ENCODE measurements around the gene PACS2.

Gene PACS2

DNA sequence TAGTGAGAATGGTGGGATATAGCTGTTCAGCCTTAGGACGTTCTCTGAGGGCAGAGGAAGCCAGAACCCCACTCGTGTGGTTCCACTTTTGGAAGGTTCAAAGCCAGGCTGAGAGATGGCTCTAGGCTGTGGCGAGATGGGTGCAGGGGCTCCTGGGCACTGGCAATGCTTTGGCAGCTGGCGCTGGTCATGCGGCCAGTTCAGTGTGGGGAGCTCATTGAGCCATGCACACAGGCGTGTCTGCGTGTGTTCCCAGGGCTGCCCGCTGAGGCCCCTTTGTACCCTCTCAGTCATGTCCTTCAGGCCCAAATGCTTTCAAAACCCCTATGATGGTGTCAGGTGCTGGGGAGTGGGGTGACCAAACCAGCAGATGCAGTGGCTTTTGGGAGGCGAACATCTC, 85.5 kb downstream of the PACS2 start:
- no peak overlapping the region for H3K4me3 ChIP-seq (replicated peaks; ENCODE audit: low read depth, low read length)
- TF ChIP-seq, protein P1, sequence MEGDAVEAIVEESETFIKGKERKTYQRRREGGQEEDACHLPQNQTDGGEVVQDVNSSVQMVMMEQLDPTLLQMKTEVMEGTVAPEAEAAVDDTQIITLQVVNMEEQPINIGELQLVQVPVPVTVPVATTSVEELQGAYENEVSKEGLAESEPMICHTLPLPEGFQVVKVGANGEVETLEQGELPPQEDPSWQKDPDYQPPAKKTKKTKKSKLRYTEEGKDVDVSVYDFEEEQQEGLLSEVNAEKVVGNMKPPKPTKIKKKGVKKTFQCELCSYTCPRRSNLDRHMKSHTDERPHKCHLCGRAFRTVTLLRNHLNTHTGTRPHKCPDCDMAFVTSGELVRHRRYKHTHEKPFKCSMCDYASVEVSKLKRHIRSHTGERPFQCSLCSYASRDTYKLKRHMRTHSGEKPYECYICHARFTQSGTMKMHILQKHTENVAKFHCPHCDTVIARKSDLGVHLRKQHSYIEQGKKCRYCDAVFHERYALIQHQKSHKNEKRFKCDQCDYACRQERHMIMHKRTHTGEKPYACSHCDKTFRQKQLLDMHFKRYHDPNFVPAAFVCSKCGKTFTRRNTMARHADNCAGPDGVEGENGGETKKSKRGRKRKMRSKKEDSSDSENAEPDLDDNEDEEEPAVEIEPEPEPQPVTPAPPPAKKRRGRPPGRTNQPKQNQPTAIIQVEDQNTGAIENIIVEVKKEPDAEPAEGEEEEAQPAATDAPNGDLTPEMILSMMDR (IDR thresholded peaks at IDR 0.05; ENCODE audit: low read depth, low read length, missing control alignments), result no peak
- DNase-seq (ENCODE audit: extremely low read depth, low read depth), result no peak

GRCh38 chr14:105401699-105402098, 87.2 kb downstream of the PACS2 start:
- no peak overlapping the region for H3K4me3 ChIP-seq (replicated peaks; ENCODE audit: low read depth, low read length)
- TF ChIP-seq, protein P1 (IDR thresholded peaks at IDR 0.05; ENCODE audit: low read depth, low read length, missing control alignments), result no peak
- no peak for DNase-seq (ENCODE audit: extremely low read depth, low read depth)

GRCh38 chr14:105408592-105408991, 94.0 kb downstream of the PACS2 start:
- TF ChIP-seq, protein P1 (IDR thresholded peaks at IDR 0.05; ENCODE audit: low read depth, low read length, missing control alignments), result no peak
- no peak overlapping the region for H3K4me3 ChIP-seq (replicated peaks; ENCODE audit: low read depth, low read length)
- DNase-seq (ENCODE audit: extremely low read depth, low read depth), result no peak

GRCh38 chr14:105409364-105409763, 94.8 kb downstream of the PACS2 start:
- DNase-seq (ENCODE audit: extremely low read depth, low read depth), result no peak
- H3K4me3 ChIP-seq (replicated peaks; ENCODE audit: low read depth, low read length), result no peak overlapping the region
- TF ChIP-seq, protein P1 (IDR thresholded peaks at IDR 0.05; ENCODE audit: low read depth, low read length, missing control alignments), result no peak

DNA sequence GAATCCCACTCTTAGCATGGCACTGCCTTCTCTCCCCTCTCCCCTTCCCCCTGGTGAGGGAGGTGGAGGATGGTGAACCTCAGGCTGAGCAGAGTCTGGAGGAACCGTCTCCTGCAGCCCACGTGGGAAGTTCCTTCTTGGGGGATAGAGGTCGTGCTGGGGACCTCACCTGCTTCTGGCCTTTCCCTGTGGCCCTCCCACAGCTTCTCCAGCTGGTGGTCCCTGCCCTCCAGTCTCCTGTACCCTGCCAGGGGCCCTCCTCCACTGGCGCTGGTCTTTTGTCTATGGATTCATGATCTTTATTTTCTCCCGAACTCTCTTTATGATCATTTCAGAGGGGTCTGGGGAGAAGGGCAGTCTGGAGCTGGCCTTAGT, 96.1 kb downstream of the PACS2 start:
- H3K4me3 ChIP-seq (replicated peaks; ENCODE audit: low read depth, low read length), result no peak overlapping the region
- TF ChIP-seq, protein P1 (IDR thresholded peaks at IDR 0.05; ENCODE audit: low read depth, low read length, missing control alignments), result no peak
- DNase-seq (ENCODE audit: extremely low read depth, low read depth), result no peak

DNA sequence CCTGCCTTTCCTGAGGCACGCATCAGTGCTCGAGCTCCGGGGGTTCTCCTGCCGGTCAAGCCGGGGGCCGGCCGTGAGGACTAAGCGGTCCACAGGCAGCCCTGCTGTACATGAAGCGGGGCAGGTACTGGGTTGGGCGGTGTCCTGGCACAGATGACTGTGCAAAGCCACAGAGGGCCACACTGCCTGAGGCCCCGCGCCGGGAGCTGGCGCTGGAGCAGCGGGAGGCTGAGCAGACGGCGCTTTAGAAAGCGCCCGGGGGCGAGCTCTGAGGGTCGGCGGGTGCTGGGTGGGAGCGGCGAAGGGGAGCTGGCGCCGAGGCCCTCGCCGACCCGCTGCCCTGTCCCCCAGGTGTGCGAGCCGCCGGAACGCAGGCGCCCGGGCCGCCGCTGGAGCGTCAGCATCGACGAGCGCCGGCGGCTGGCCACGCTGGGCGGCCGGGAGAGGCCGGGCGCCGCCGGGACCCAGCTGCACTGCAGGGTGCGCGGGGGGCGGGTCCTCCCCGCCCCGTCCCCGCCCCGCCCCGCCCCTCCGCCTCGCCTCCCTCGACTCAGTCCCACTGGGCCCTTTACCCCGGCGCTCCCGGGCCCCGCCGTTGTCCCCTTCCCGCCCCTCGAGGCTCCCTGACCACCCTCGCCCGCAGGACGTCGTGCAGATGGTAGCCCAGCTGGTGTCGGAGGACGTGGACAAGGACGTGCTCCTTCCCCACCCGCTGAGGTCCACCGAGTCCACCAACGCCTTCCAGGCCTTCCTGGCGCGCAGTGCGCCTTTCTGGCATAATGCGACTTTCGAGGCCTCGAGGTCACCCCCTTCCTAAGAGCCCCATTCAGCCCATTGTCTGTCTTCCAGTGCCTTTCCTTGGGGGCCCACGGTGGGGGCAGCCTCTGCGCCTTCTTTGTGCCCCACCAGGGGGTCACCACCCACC, 96.7 kb downstream of the PACS2 start:
- DNase-seq (ENCODE audit: extremely low read depth, low read depth), result no peak
- H3K4me3 ChIP-seq (replicated peaks; ENCODE audit: low read depth, low read length), result peak overlapping the region; percentile 24; the same call in 1 of the 2 replicates
- TF ChIP-seq, protein P1 (IDR thresholded peaks at IDR 0.05; ENCODE audit: low read depth, low read length, missing control alignments), result no peak
